NB4 (cell line): ENCODE measurements around the gene CASP6.

Experiments used
- DNase-seq: peaks from one replicate; pipeline ENCODE4 v3.0.0; 2010; ENCODE audit warnings: low read depth
- H3K4me3 ChIP-seq: one replicate; pipeline ENCODE4 v1.5.1; 2011; ENCODE audit warnings: mild to moderate bottlenecking, low read depth, low read length, moderate library complexity
- MYC ChIP-seq: IDR thresholded peaks from 2 replicates; pipeline ENCODE4 v1.6.1; 2011; ENCODE audit warnings: low read depth, low read length
- POLR2A ChIP-seq: IDR thresholded peaks from 2 replicates; pipeline ENCODE4 v1.6.1; 2011; ENCODE audit warnings: mild to moderate bottlenecking; ENCODE audit not compliant: insufficient read length; ENCODE audit errors: extremely low read depth
- TF ChIP-seq, protein P1 (sequence below): IDR thresholded peaks from 2 replicates; pipeline ENCODE4 v1.6.1; 2011; ENCODE audit warnings: low read depth, low read length
- TF ChIP-seq, protein P2 (sequence below): IDR thresholded peaks from one replicate; pipeline ENCODE4 v1.5.1; 2012; ENCODE audit warnings: low read depth, low read length

CASP6 gene

DNA sequence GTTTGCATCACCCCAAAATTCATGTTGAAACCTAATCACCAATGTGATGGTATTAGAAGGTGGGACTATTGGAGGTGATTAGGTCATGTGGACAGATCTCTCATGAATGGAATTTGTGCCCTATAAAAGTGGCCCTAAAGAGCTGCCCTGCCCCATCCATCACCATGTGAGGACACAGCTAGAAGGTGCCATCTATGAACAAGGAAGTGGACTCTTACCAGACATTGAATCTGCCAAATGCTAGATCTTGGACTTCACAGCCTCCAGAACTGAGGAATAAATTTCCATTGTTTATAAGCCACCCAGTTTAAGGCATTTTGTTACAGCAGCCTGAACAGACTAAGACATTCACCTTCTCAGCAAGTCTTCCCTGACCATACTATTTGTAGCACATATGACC is 19.1 kb upstream of the CASP6 start:
- DNase-seq, result no peak
- H3K4me3 ChIP-seq, result no peak overlapping the region
- no peak for TF ChIP-seq MYC
- TF ChIP-seq POLR2A, result no peak
- TF ChIP-seq, protein P1, sequence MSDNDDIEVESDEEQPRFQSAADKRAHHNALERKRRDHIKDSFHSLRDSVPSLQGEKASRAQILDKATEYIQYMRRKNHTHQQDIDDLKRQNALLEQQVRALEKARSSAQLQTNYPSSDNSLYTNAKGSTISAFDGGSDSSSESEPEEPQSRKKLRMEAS, result no peak
- TF ChIP-seq, protein P2, sequence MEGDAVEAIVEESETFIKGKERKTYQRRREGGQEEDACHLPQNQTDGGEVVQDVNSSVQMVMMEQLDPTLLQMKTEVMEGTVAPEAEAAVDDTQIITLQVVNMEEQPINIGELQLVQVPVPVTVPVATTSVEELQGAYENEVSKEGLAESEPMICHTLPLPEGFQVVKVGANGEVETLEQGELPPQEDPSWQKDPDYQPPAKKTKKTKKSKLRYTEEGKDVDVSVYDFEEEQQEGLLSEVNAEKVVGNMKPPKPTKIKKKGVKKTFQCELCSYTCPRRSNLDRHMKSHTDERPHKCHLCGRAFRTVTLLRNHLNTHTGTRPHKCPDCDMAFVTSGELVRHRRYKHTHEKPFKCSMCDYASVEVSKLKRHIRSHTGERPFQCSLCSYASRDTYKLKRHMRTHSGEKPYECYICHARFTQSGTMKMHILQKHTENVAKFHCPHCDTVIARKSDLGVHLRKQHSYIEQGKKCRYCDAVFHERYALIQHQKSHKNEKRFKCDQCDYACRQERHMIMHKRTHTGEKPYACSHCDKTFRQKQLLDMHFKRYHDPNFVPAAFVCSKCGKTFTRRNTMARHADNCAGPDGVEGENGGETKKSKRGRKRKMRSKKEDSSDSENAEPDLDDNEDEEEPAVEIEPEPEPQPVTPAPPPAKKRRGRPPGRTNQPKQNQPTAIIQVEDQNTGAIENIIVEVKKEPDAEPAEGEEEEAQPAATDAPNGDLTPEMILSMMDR, result no peak

DNA sequence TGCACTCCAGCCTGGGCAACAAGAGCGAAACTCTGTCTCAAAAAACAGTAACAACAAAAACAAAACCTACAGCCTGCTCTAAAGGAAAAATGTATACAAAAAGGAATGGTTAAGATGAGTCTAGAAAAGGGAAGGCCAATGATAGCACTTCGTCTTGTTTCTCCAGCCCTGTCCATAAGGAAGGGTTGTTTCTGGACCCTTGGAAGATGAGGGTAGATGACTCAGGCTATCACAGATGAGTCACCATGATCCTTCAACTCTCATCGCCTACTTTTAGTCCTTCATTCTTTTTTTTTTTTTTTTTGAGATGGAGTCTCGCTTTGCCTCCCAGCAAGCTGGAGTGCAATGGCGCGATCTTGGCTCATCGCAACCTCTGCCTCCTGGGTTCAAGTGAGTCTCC is 17.8 kb upstream of the CASP6 start:
- TF ChIP-seq, protein P2, result no peak
- TF ChIP-seq POLR2A (no peak), MYC (no peak)
- TF ChIP-seq, protein P1, result no peak
- no peak for DNase-seq

DNA sequence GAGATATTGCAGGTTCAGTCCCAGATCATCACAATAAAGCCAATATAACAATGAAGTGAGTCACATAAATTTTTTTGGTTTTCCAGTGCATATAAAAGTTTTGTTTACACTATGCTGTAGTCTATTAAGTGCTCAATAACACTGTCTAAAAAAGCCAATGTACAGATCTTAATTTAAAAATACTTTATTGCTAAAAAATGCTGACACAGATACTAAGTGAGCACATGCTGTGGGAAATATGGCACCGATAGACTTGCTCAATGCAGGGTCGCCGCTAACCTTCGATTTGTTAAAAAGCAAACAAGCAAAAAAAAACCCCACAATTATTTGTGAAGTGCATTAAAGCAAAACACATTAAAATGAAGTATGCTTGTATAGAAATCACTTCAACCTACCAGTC is 16.4 kb upstream of the CASP6 start:
- TF ChIP-seq MYC, result no peak
- TF ChIP-seq, protein P2, result no peak
- TF ChIP-seq, protein P1, result no peak
- no peak for TF ChIP-seq POLR2A
- DNase-seq, result no peak
- H3K4me3 ChIP-seq, result no peak overlapping the region

More for the DNA sequence above, 17.8 kb upstream of the CASP6 start:
- no peak overlapping the region for H3K4me3 ChIP-seq

DNA sequence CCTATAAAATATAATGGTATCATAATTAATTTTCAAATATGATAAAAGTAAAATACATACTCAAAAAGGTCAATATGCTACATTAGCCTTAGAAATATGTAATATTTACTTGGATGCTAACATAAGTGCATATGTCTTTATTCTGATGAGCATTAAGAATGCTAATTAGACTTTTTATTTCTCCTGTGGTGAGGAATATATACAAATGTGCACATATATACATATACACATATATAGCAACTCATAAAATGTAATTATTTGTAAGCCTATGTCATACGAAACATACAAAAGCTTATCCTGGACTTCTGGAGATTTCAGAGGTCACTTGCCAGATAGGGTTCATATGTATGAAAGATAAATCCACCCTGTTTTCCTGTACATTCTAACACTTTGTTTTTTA is 15.5 kb upstream of the CASP6 start:
- no peak for DNase-seq
- no peak overlapping the region for H3K4me3 ChIP-seq
- no peak for TF ChIP-seq MYC
- TF ChIP-seq, protein P2, result no peak
- TF ChIP-seq POLR2A, result no peak
- TF ChIP-seq, protein P1, result no peak

DNA sequence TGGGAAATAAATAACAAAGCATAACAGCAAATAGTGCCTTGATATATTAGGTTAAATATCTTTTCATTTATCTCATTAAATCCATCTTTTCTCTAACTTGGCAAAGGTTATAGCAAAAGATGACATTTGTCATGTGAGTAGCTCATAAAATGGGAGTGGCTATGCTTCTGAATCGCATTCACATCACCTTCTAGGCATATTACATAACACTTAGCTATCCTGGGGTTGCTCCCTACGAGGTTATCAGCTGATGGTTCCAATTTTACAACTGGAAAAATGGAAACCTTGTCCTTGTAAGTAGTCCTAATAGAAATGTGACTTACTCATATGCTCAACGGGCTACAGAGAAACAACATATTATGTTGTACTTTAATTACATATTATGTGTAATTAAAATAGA is 10.3 kb upstream of the CASP6 start:
- TF ChIP-seq, protein P2, result no peak
- TF ChIP-seq MYC (no peak), POLR2A (no peak)
- TF ChIP-seq, protein P1, result no peak
- no peak for DNase-seq
- H3K4me3 ChIP-seq, result no peak overlapping the region

DNA sequence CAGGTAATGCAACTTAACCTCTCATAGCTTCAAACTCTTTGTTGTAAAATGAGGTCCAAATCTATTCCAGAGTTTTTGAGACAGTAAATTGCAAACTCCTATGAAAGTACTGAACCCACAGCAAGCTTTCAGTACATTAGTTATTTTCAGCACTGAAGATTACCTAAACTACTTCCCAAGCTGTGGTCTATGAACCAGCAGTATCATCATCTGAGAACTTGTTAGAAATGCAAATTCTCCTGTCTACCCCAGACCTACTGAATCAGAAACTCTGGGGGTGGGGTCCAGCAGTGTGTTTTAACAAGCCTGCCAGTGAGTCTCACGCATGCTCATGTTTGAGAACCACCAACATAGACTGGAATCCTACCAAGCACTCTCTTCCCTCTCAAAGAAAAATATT is 5.7 kb upstream of the CASP6 start:
- TF ChIP-seq POLR2A (no peak), MYC (no peak)
- TF ChIP-seq, protein P2, result no peak
- H3K4me3 ChIP-seq, result no peak overlapping the region
- DNase-seq, result no peak
